Kidney epithelial cell (primary cell): ENCODE results near the gene SUN1. TPM values are rescaled to one million over a fixed set of nuclear protein-coding genes. Genes with fewer than 3 reads are reported as not detected.

Experiments used
- DNase-seq: peaks from one replicate; pipeline ENCODE4 v3.0.0-alpha.2; 2010; ENCODE audit warnings: low read depth
- H3K27me3 ChIP-seq: 2 replicates; pipeline ENCODE4 v1.6.0; 2011; ENCODE audit warnings: low read length; ENCODE audit not compliant: control insufficient read depth, insufficient read depth
- H3K36me3 ChIP-seq: 2 replicates; pipeline ENCODE4 v1.5.1; 2011; ENCODE audit warnings: low read length; ENCODE audit not compliant: control insufficient read depth, insufficient read depth
- H3K4me3 ChIP-seq: 2 replicates; pipeline ENCODE4 v1.5.1; 2011; ENCODE audit warnings: low read depth, mild to moderate bottlenecking, control low read depth, low read length
- total RNA-seq: library from RNA; depleted of rRNA; stranded (reverse); fragments of >200 nt; gene quantifications from 2 replicates; pipeline ENCODE4 v1.2.3, GENCODE V29; 2015
- TF ChIP-seq, protein P1 (sequence below): IDR thresholded peaks from 2 replicates; pipeline ENCODE4 v1.5.1; 2011; ENCODE audit warnings: mild to moderate bottlenecking, moderate library complexity, low read length, control low read depth, inconsistent platforms; ENCODE audit not compliant: insufficient read depth, poor library complexity, severe bottlenecking

The SUN1 gene
- total RNA-seq, 1 donor from 2014 or later = 192 TPM

DNA sequence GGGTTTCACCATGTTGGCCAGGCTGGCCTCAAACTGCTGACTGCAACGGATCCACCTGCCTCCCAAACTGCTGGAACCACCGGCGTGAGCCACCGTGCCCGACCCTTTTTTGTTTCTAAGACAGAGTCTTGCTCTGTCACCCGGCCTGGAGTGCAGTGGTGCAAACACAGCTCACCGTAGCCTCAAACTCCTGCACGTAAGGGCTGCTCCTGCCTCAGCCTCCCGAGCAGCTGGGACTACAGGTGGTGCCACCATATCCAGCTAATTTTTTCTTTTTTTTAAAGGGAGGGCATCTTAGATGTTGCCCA lies 85.8 kb downstream of the SUN1 start:
- Histone ChIP-seq H3K4me3 (no peak overlapping the region), H3K36me3 (no peaks in the 10 kb centered on the region), H3K27me3 (peaks cover 6% of the 10 kb centered on the region)
- DNase-seq = no peak
- TF ChIP-seq, protein P1, sequence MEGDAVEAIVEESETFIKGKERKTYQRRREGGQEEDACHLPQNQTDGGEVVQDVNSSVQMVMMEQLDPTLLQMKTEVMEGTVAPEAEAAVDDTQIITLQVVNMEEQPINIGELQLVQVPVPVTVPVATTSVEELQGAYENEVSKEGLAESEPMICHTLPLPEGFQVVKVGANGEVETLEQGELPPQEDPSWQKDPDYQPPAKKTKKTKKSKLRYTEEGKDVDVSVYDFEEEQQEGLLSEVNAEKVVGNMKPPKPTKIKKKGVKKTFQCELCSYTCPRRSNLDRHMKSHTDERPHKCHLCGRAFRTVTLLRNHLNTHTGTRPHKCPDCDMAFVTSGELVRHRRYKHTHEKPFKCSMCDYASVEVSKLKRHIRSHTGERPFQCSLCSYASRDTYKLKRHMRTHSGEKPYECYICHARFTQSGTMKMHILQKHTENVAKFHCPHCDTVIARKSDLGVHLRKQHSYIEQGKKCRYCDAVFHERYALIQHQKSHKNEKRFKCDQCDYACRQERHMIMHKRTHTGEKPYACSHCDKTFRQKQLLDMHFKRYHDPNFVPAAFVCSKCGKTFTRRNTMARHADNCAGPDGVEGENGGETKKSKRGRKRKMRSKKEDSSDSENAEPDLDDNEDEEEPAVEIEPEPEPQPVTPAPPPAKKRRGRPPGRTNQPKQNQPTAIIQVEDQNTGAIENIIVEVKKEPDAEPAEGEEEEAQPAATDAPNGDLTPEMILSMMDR = no peak

DNA sequence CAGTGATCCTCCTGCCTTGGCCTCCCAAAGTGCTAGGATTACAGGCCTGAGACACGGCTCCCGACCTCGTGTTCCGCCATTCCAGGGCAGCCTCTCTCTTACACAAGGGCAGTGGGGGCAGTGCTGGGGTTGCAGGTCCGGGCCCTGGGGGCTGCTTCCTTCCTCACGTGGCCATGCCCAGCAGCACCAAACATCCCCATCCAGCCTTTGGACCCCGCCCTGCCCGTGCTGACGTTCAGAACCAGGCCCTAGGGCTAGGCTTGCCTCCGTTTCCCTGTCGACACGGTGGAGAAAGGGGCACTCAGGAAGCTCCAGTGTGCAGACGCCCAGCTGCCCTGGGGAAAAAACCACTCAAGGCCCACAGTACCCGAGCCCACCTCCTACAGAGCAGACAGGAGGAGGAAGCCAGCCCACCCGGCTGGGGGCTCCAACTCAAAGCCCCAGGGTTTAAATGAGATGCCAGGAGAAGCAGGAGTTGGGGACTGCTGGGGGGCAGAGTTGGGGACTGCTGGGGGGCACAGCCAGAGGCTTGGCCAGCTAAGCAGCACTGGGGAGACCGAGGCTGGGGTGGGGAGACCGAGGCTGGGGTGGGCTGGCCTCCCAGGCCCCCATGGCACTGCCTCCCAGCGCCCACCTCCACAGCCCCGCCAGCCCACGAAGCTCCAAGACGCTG lies 86.3 kb downstream of the SUN1 start:
- DNase-seq = no peak
- Histone ChIP-seq H3K36me3 (no peaks in the 10 kb centered on the region), H3K4me3 (no peak overlapping the region), H3K27me3 (peaks cover 6% of the 10 kb centered on the region)
- TF ChIP-seq, protein P1 = no peak

DNA sequence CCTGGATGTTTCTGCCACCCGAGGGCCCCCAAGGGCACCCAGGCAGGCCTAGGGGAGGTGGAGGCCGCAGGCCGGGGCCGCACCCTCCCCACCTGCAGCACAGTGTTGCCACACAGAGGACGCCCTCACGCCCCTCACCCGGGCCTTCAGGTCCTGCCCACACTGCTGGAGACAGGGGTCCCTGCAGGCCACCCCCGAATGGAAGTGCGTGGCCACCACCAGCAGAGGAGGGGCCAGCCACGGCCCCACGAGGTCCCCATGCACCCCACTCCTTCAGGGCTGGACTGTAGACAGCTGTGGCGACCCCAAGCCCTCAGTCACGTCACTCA lies 86.8 kb downstream of the SUN1 start:
- Histone ChIP-seq H3K4me3 (no peak overlapping the region), H3K36me3 (no peaks in the 10 kb centered on the region), H3K27me3 (peaks cover 6% of the 10 kb centered on the region)
- DNase-seq = no peak
- TF ChIP-seq, protein P1 = no peak

DNA sequence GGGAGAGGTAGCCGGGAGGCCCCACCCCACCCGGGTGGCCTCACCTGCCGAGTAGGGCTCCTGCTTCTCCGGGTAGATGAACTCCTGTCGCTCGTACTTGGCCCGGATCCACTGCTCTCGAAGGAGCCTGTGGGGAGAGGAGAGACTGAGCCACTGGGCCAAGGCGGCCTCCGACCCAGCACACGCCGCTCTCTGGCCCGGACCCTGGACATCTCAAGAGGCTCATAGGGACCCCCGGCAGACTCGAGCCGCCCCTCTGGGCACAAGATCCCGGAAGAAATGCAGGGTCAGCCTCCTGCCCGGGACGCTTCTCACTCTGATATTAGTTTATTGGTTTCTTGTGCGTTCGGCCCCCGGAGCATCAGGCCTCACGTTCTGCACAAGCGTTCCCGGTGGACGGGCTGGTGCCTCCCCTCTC lies 87.7 kb downstream of the SUN1 start:
- TF ChIP-seq, protein P1 = no peak
- Histone ChIP-seq H3K4me3 (no peak overlapping the region), H3K27me3 (peaks cover 3% of the 10 kb centered on the region), H3K36me3 (no peaks in the 10 kb centered on the region)
- no peak for DNase-seq

DNA sequence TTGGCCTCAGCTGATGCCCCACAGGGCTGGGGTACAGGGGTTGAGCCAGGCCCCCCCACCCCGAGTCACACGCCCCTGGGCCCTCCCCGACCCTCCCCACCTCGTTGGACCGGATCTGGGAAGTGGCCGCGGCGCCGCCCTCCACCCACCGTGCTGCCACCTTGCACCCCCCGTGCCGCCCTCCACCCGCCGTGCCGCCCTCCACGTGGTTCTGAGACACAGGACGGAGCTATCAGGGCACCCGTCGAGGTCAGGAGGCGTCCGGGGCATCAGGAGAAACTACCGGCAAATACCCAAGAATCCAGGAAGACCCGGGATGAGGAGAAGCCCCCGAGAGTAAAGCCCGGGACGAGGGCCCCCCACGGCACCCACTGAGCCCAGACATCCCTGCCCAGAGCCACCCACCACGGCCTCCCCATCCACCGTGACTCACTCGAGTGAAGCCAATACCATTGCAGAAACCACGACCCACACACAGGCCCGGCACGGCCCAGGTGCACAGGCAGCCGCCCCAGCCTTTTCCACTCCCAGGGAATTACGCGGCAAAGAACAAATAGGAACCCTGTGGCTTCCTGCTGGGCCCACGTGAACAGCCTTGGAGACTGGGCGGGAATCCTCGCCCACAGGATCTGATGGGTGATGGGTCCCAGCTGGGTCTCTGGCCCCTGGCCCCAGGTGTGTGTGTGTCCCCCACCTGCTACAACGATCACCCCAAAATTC lies 88.2 kb downstream of the SUN1 start:
- H3K36me3 ChIP-seq = no peaks in the 10 kb centered on the region
- H3K4me3 ChIP-seq = no peak overlapping the region
- TF ChIP-seq, protein P1 = no peak
- H3K27me3 ChIP-seq = peaks cover 3% of the 10 kb centered on the region
- DNase-seq = no peak

DNA sequence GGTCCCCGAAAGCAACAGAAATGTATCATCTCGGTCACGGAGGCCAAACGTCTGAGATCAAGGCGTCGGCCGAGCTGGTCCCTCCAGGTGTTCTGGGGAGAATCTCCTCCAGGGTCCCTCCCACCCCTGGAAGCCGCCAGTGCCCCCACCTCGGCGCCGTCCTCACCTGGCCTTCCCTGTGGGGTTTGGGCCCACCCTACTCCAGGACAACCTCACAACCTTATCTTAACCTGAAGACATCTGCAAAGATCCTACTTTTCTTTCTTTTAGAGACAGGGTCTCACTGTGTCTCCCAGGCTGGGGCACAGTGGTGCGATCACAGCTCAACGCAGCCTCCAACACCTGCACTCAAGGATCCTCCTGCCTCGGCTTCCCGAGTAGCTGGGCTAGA lies 88.8 kb downstream of the SUN1 start:
- no peak overlapping the region for H3K4me3 ChIP-seq
- TF ChIP-seq, protein P1 = no peak
- no peaks in the 10 kb centered on the region for H3K36me3 ChIP-seq
- DNase-seq = no peak
- H3K27me3 ChIP-seq = peaks cover 3% of the 10 kb centered on the region
